Endothelial cell of umbilical vein (primary cell): Measurements from ENCODE around the gene NEK4. TPM values are rescaled to one million over a fixed set of nuclear protein-coding genes. Genes with fewer than 3 reads are reported as not detected.

Experiments
- BruUV-seq: library from RNA; stranded (reverse); fragments of 400-500 nt; replicated peaks from 2 replicates; lab custom pipeline; 2021; lab: Mats Ljungman, UMichigan
- CTCF ChIA-PET: fragments of 300-600, 350-600 bp; sonication (Branson Sonifier 250); formaldehyde crosslinking; loops from one replicate; lab custom pipeline; 2021; ENCODE audit warnings: antibody characterized with exemption, inconsistent platforms; lab: Charles Lee
- POLR2A ChIA-PET: fragments of 300-600, 350-600 bp; sonication (Branson Sonifier 250); formaldehyde crosslinking; loops from one replicate; lab custom pipeline; 2021; ENCODE audit warnings: antibody characterized with exemption, inconsistent platforms; lab: Charles Lee
- DNase-seq: peaks from one replicate; pipeline ENCODE4 v3.0.0-alpha.2; 2011; ENCODE audit warnings: low read depth, low spot score
- FAIRE-seq: peaks from 2 replicates; lab custom pipeline; 2011; peaks lifted over from hg19 to GRCh38; lab: Jason Lieb, UNC
- H2AFZ ChIP-seq: 2 replicates; pipeline ENCODE4 v1.6.0; 2012; ENCODE audit warnings: low read depth, low read length, control low read depth, inconsistent platforms
- H3K27ac ChIP-seq: 2 replicates; pipeline ENCODE4 v1.5.1; 2011; ENCODE audit warnings: low read depth, mild to moderate bottlenecking, control low read depth, low read length, moderate library complexity; ENCODE audit not compliant: insufficient read depth
- H3K27me3 ChIP-seq, 2 experiments: 2 replicates each; pipeline versions ENCODE4 v1.6.0 to v1.6.1; 2011; ENCODE audit warnings: low read length in 2 of 2, mixed read lengths in 1 of 2; ENCODE audit not compliant: control insufficient read depth in 2 of 2, insufficient read depth in 2 of 2
- H3K36me3 ChIP-seq, 2 experiments: 2 replicates in 1 of 2; 3 replicates in 1 of 2; pipeline ENCODE4 v1.5.1; 2011; ENCODE audit warnings: low read length in 2 of 2, mild to moderate bottlenecking in 1 of 2, moderate library complexity in 1 of 2; ENCODE audit not compliant: control insufficient read depth in 2 of 2, insufficient read depth in 2 of 2; ENCODE audit errors: extremely low read depth in 1 of 2
- H3K4me1 ChIP-seq: 3 replicates; pipeline ENCODE4 v1.5.1; 2011; ENCODE audit warnings: mild to moderate bottlenecking, low read length; ENCODE audit not compliant: control insufficient read depth, insufficient read depth; ENCODE audit errors: extremely low read depth
- H3K4me2 ChIP-seq: 2 replicates; pipeline ENCODE4 v1.6.1; 2011; ENCODE audit warnings: low read length, control low read depth, mixed read lengths; ENCODE audit not compliant: insufficient read depth
- H3K4me3 ChIP-seq, 3 experiments: fragments of 200-600 bp in 1 of 3; sonication (generic), shearing (Covaris generic) in 1 of 3; replicated peaks in 1 of 3; 2 replicates each; pipeline ENCODE4 v1.5.1; 2011 to 2016; ENCODE audit warnings: control low read depth in 3 of 3, low read length in 3 of 3, mild to moderate bottlenecking in 2 of 3, inconsistent platforms in 1 of 3, low read depth in 1 of 3, moderate library complexity in 1 of 3; ENCODE audit not compliant: insufficient read depth in 1 of 3
- H3K79me2 ChIP-seq: 2 replicates; pipeline ENCODE4 v1.6.0; 2012; ENCODE audit warnings: low read length, inconsistent platforms; ENCODE audit not compliant: control insufficient read depth, insufficient read depth
- H3K9ac ChIP-seq: replicated peaks from 2 replicates; pipeline ENCODE3; 2011; ENCODE audit warnings: low read length, control low read depth; ENCODE audit not compliant: insufficient read depth; ENCODE audit errors: extremely low read depth
- H3K9me1 ChIP-seq: replicated peaks from 3 replicates; pipeline ENCODE4 v1.6.0; 2011; ENCODE audit warnings: mild to moderate bottlenecking, low read length; ENCODE audit not compliant: control insufficient read depth, insufficient read depth; ENCODE audit errors: extremely low read depth
- H3K9me3 ChIP-seq: replicated peaks from 2 replicates; pipeline ENCODE4 v1.5.1; 2012; ENCODE audit warnings: low read length, inconsistent platforms; ENCODE audit not compliant: control insufficient read depth, insufficient read depth
- H4K20me1 ChIP-seq: replicated peaks from 2 replicates; pipeline ENCODE3; 2011; ENCODE audit warnings: mild to moderate bottlenecking, low read length; ENCODE audit not compliant: control insufficient read depth, insufficient read depth; ENCODE audit errors: extremely low read depth
- CTCF ChIP-seq, 2 donors: IDR thresholded peaks; 1 replicate in 1 of 2; 2 replicates in 1 of 2; pipeline ENCODE4 v1.5.1; 2011; ENCODE audit warnings: low read length in 2 of 2, mild to moderate bottlenecking in 2 of 2, moderate library complexity in 2 of 2, control low read depth in 1 of 2, inconsistent platforms in 1 of 2, low read depth in 1 of 2; ENCODE audit not compliant: insufficient read depth in 1 of 2; ENCODE audit errors: extremely low read depth in 1 of 2
- EZH2 ChIP-seq: IDR thresholded peaks from 2 replicates; pipeline ENCODE4 v1.6.1; 2012; ENCODE audit warnings: borderline replicate concordance, low read depth, mild to moderate bottlenecking, moderate library complexity, low read length, inconsistent platforms; ENCODE audit not compliant: severe bottlenecking
- FOS ChIP-seq: IDR thresholded peaks from 2 replicates; pipeline ENCODE4 v1.6.1; 2011; ENCODE audit warnings: mild to moderate bottlenecking, low read length, moderate library complexity, borderline replicate concordance; ENCODE audit not compliant: insufficient read depth
- GATA2 ChIP-seq: IDR thresholded peaks from 2 replicates; pipeline ENCODE4 v1.7.0; 2011; ENCODE audit warnings: low read depth, mild to moderate bottlenecking, moderate library complexity, mixed read lengths, low read length; ENCODE audit not compliant: insufficient read length, insufficient read depth
- JUN ChIP-seq: IDR thresholded peaks from 2 replicates; pipeline ENCODE4 v1.6.1; 2011; ENCODE audit warnings: borderline replicate concordance, low read depth; ENCODE audit not compliant: insufficient read length, insufficient read depth
- MAX ChIP-seq: IDR thresholded peaks from 2 replicates; pipeline ENCODE4 v1.6.1; 2011; ENCODE audit not compliant: insufficient read depth, insufficient read length
- MYC ChIP-seq: IDR thresholded peaks from one replicate; pipeline ENCODE4 v1.6.1; 2011; ENCODE audit warnings: mild to moderate bottlenecking, low read depth, low read length
- POLR2A ChIP-seq: IDR thresholded peaks from 2 replicates; pipeline ENCODE4 v1.6.1; 2012; ENCODE audit warnings: low read depth, mild to moderate bottlenecking, control low read depth, low read length
- POLR2AphosphoS5 ChIP-seq: IDR thresholded peaks from 2 replicates; pipeline ENCODE4 v1.6.1; 2012; ENCODE audit warnings: low read depth, mild to moderate bottlenecking, control low read depth, low read length, moderate library complexity; ENCODE audit not compliant: insufficient read depth
- dilution Hi-C: fragments of 300-500 bp; cut with MboI; formaldehyde crosslinking; loops from one replicate; pipeline ENCODE4 v1.15.0; 2019; ENCODE audit warnings: low sequenced_read_pairs; ENCODE audit not compliant: extremely low pct_ligation_motif_present
- intact Hi-C: fragments of 100-400 bp; cut with micrococcal nuclease; formaldehyde crosslinking; loops from one replicate; pipeline ENCODE4 v1.10.0; 2022
- polyA plus RNA-seq, 4 experiments: library from polyadenylated mRNA; depleted of rRNA in 3 of 4; stranded (reverse) in 3 of 4; unstranded in 1 of 4; fragments of >200 nt; gene quantifications; 2 replicates each; pipeline versions ENCODE4 v1.2.1 to v1.2.3, GENCODE V29; 2011 to 2012; ENCODE audit warnings: missing spikeins in 1 of 4
- total RNA-seq: library from RNA; stranded (reverse); gene quantifications from 2 replicates; pipeline ENCODE4 v1.2.3, GENCODE V29; 2021

The NEK4 gene
- total and polyA plus RNA-seq, 2 donors (not counting 3 experiments of a cell fraction or from before 2014, with no cell fraction given) = 4.4 to 20.8 TPM

GRCh38 chr3:52721002-52721729 is 49.6 kb downstream of the NEK4 start:
- dilution Hi-C loops (no loop called here), intact Hi-C loops (no loop called here)
- Histone ChIP-seq H2AFZ (no peak overlapping the region), H3K27me3 (no peaks in the 10 kb centered on the region), H3K9me3 (no peaks in the 10 kb centered on the region), H3K9me1 (no peaks in the 10 kb centered on the region), H3K4me1 (no peaks in the 10 kb centered on the region), H3K36me3 (peaks cover 0 to 3% of the 10 kb centered on the region in 2 experiments), H3K79me2 (no peaks in the 10 kb centered on the region), H3K4me3 (no peak overlapping the region), H3K4me2 (no peak overlapping the region), H4K20me1 (no peaks in the 10 kb centered on the region), H3K27ac (no peak overlapping the region), H3K9ac (no peak overlapping the region)
- TF ChIP-seq POLR2A = no peak
- TF ChIP-seq POLR2AphosphoS5 = no peak
- TF ChIP-seq JUN = no peak
- no peak for TF ChIP-seq EZH2
- TF ChIP-seq GATA2 = no peak
- no peak for TF ChIP-seq CTCF (IDR thresholded peaks at IDR 0.05; ENCODE audit: extremely low read depth in 1 of 2, insufficient read depth in 1 of 2, low read depth in 1 of 2, low read length in 2 of 2)
- no peak for TF ChIP-seq MAX
- no peak for TF ChIP-seq FOS
- TF ChIP-seq MYC = no peak
- DNase-seq (no peak), FAIRE-seq (no peak)
- ChIA-PET CTCF (no interaction called here), POLR2A (no interaction called here)
- BruUV-seq = no TSS peak
